ENCODE results near the gene C1QTNF9. TPM values are rescaled to one million over a fixed set of nuclear protein-coding genes. Genes with fewer than 3 reads are reported as not detected.

The C1QTNF9 gene
- total and polyA plus RNA-seq, 2 of the 4 experiments (the other 2 are of a cell fraction), result 0.18 to 0.21 TPM

- no peaks in the 10 kb centered on the region for H3K27me3 ChIP-seq (ENCODE audit: control insufficient read depth, insufficient read depth, low read length)
- dilution Hi-C loops (cut with HindIII; ENCODE audit: low sequenced_read_pairs, unreplicated experiment) (no loop called here), intact Hi-C loops (cut with micrococcal nuclease) (no loop called here), in situ Hi-C loops (cut with MboI; ENCODE audit: low sequenced_read_pairs) (no loop called here)
- BruUV-seq (replicated peaks), result no TSS peak
- ChIA-PET CTCF (no interaction called here), POLR2A (ENCODE audit: unreplicated experiment) (no interaction called here)
- H4K8ac ChIP-seq (ENCODE audit: low read depth in 2 of 2, low read length in 2 of 2), result no peak overlapping the region
- H2AFZ ChIP-seq (replicated peaks; ENCODE audit: low read length, poor library complexity), result no peak overlapping the region
- H3K4ac ChIP-seq (ENCODE audit: low read depth, low read length), result no peak overlapping the region; the same call in 1 of the 2 replicates
- H4K20me1 ChIP-seq (ENCODE audit: insufficient read depth, low read length), result no peaks in the 10 kb centered on the region
- no peak overlapping the region for H4K5ac ChIP-seq (ENCODE audit: low read depth, low read length)
- peaks cover 10 to 32% of the 10 kb centered on the region in 2 experiments for H3K79me1 ChIP-seq (ENCODE audit: low read depth in 1 of 2, low read length in 2 of 2)
- no peaks in the 10 kb centered on the region for H3K9me3 ChIP-seq (ENCODE audit: control insufficient read depth, insufficient read depth, low read length)
- no peak overlapping the region for H2AK5ac ChIP-seq (ENCODE audit: low read depth, low read length)
- H3K14ac ChIP-seq (replicated peaks; ENCODE audit: low read depth, low read length), result no peak overlapping the region
- no peak overlapping the region for H2BK5ac ChIP-seq (ENCODE audit: low read depth, low read length, poor library complexity, severe bottlenecking)
- no peak overlapping the region for H3K23ac ChIP-seq (ENCODE audit: low read depth, low read length)
- H2BK120ac ChIP-seq (ENCODE audit: low read depth, low read length), result no peak overlapping the region
- H2BK20ac ChIP-seq (ENCODE audit: low read depth, low read length), result no peak overlapping the region
- no peak overlapping the region for H2AK9ac ChIP-seq (replicated peaks; ENCODE audit: low read depth, low read length, poor library complexity)
- no peak overlapping the region for H3K18ac ChIP-seq (ENCODE audit: low read depth, low read length)
- ATAC-seq (ENCODE audit: low read depth) (no peak), DNase-seq (no peak)
- no peak for TF ChIP-seq RFX5 (IDR thresholded peaks at IDR 0.05; ENCODE audit: low read depth, low read length)
- TF ChIP-seq BHLHE40 (IDR thresholded peaks at IDR 0.05; ENCODE audit: low read depth, low read length), result no peak
- no peak for TF ChIP-seq RAD21 (IDR thresholded peaks at IDR 0.05; ENCODE audit: low read length)
- no peak for TF ChIP-seq NFE2L2 (IDR thresholded peaks at IDR 0.05; ENCODE audit: low read depth, low read length)
- no peak for TF ChIP-seq CEBPB (IDR thresholded peaks at IDR 0.05; ENCODE audit: low read depth, low read length)
- no peak for TF ChIP-seq RCOR1 (IDR thresholded peaks at IDR 0.05; ENCODE audit: insufficient replicate concordance, low read length)
- TF ChIP-seq, protein P1, sequence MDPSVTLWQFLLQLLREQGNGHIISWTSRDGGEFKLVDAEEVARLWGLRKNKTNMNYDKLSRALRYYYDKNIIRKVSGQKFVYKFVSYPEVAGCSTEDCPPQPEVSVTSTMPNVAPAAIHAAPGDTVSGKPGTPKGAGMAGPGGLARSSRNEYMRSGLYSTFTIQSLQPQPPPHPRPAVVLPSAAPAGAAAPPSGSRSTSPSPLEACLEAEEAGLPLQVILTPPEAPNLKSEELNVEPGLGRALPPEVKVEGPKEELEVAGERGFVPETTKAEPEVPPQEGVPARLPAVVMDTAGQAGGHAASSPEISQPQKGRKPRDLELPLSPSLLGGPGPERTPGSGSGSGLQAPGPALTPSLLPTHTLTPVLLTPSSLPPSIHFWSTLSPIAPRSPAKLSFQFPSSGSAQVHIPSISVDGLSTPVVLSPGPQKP (IDR thresholded peaks at IDR 0.05; ENCODE audit: borderline replicate concordance, low read depth, low read length), result no peak
- TF ChIP-seq, protein P2, sequence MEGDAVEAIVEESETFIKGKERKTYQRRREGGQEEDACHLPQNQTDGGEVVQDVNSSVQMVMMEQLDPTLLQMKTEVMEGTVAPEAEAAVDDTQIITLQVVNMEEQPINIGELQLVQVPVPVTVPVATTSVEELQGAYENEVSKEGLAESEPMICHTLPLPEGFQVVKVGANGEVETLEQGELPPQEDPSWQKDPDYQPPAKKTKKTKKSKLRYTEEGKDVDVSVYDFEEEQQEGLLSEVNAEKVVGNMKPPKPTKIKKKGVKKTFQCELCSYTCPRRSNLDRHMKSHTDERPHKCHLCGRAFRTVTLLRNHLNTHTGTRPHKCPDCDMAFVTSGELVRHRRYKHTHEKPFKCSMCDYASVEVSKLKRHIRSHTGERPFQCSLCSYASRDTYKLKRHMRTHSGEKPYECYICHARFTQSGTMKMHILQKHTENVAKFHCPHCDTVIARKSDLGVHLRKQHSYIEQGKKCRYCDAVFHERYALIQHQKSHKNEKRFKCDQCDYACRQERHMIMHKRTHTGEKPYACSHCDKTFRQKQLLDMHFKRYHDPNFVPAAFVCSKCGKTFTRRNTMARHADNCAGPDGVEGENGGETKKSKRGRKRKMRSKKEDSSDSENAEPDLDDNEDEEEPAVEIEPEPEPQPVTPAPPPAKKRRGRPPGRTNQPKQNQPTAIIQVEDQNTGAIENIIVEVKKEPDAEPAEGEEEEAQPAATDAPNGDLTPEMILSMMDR (conservative IDR thresholded peaks at IDR 0.05; ENCODE audit: low read depth, low read length), result no peak
- TF ChIP-seq MXI1 (IDR thresholded peaks at IDR 0.05; ENCODE audit: borderline replicate concordance, low read depth, low read length), result no peak
- TF ChIP-seq, protein P3, sequence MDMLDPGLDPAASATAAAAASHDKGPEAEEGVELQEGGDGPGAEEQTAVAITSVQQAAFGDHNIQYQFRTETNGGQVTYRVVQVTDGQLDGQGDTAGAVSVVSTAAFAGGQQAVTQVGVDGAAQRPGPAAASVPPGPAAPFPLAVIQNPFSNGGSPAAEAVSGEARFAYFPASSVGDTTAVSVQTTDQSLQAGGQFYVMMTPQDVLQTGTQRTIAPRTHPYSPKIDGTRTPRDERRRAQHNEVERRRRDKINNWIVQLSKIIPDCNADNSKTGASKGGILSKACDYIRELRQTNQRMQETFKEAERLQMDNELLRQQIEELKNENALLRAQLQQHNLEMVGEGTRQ (IDR thresholded peaks at IDR 0.05; ENCODE audit: low read depth, low read length), result no peak
- TF ChIP-seq MAZ (IDR thresholded peaks at IDR 0.05; ENCODE audit: borderline replicate concordance, low read depth, low read length), result no peak
- TF ChIP-seq POLR2A (IDR thresholded peaks at IDR 0.05; ENCODE audit: low read depth, low read length), result no peak
- no peak for TF ChIP-seq FOS (IDR thresholded peaks at IDR 0.05; ENCODE audit: low read depth, low read length)
- no peak for TF ChIP-seq SMC3 (IDR thresholded peaks at IDR 0.05; ENCODE audit: low read depth, low read length)
- H4K91ac ChIP-seq (ENCODE audit: insufficient read depth, low read depth, low read length), result no peak overlapping the region
- no peak overlapping the region for H3K56ac ChIP-seq (ENCODE audit: extremely low read depth, insufficient read depth, low read length)
- no peak overlapping the region for H2BK15ac ChIP-seq (ENCODE audit: low read depth, low read length)
- no peak overlapping the region for H3K9ac ChIP-seq (ENCODE audit: low read depth, low read length)
- H3K4me2 ChIP-seq (ENCODE audit: low read depth, low read length), result no peak overlapping the region
- no peak overlapping the region for H3K4me3 ChIP-seq (ENCODE audit: insufficient read depth, low read depth, low read length)
- WGBS, 2 experiments (ENCODE audit: extremely low coverage in 2 of 2, insufficient read length in 1 of 2), result 89% methylated on average over 3 of the region's 8 CpGs; no CpG with 5 or more reads in 1 of the 2 experiments
- peaks cover 5% of the 10 kb centered on the region for H3K4me1 ChIP-seq (ENCODE audit: control insufficient read depth, insufficient read depth, low read length)
- no peak overlapping the region for H3K27ac ChIP-seq (ENCODE audit: insufficient read depth, low read length)
- H3K9me1 ChIP-seq (ENCODE audit: insufficient read depth, low read length), result peaks cover 13% of the 10 kb centered on the region; the same call in 1 of the 2 replicates
- no peaks in the 10 kb centered on the region for H3K36me3 ChIP-seq (ENCODE audit: control insufficient read depth, insufficient read depth, low read length)
Measured at GRCh38 chr13:24264976-24265375, 44.4 kb upstream of the C1QTNF9 start.

Measured in IMR-90 (cell line).